KOPT-K1 (cell line): ENCODE measurements around the gene FRMD4B.
A peak's percentile ranks its signal among the peaks of the same experiment; 100 is the strongest.
"Not testable (repeated sequence)": the region's sequence is repeated elsewhere in the genome, so short reads cannot be mapped to it uniquely, and the experiment has no call there.

Experiments
- H3K27ac ChIP-seq: fragments of 200-600 bp; sonication (generic); 2 replicates; pipeline ENCODE4 v1.5.1; 2016; ENCODE audit warnings: antibody characterized with exemption, mild to moderate bottlenecking, low read depth, low read length; ENCODE audit not compliant: poor library complexity, severe bottlenecking
- H3K36me3 ChIP-seq: fragments of 200-600 bp; sonication (generic); 2 replicates; pipeline ENCODE4 v1.5.1; 2017; ENCODE audit warnings: antibody characterized with exemption, mild to moderate bottlenecking, low read length, moderate library complexity; ENCODE audit not compliant: insufficient read depth
- H3K9me3 ChIP-seq: fragments of 200-600 bp; sonication (generic); 2 replicates; pipeline ENCODE4 v1.5.1; 2017; ENCODE audit warnings: antibody characterized with exemption, low read length, mild to moderate bottlenecking; ENCODE audit not compliant: insufficient read depth, poor library complexity, severe bottlenecking

FRMD4B gene

DNA sequence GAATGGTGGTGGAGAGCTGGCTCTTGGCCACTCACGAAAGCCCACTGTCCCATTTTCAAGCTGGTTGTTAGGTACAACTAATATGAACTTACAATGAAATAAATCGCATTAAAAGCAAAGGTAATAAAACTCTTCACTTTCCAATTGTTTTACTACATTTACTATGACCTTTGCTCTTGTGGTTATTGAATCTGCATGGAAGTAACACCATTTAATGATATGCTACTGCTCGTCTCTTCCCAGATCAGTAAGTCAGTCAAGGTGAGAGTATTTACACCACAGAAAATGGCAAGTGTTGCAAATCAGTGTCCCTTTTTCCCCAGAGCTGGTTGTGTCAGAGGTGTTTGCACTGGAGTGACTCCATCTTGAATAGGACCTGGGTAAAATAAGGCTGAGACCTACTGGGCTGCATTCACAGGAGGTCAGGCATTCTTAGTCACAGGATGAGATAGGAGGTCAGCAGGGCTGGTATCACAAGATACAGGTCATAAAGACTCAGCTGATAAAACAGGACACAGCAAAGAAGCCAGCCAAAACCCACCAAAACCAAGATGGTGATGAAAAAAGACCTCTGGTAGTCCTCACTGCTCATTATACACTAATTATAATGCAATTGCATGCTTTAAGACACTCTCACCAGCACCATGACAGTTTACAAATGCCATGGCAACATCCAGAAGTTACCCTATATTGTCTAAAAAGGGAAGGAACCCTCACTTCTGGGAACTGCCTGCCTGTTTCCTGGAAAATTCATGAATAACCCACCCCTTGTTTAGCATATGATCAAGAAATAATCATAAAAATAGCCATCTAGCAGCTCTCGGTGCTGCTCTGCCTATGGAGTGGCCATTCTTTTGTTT, 57.6 kb downstream of the FRMD4B start:
- Histone ChIP-seq H3K9me3 (no peaks in the 10 kb centered on the region), H3K36me3 (no peaks in the 10 kb centered on the region)

DNA sequence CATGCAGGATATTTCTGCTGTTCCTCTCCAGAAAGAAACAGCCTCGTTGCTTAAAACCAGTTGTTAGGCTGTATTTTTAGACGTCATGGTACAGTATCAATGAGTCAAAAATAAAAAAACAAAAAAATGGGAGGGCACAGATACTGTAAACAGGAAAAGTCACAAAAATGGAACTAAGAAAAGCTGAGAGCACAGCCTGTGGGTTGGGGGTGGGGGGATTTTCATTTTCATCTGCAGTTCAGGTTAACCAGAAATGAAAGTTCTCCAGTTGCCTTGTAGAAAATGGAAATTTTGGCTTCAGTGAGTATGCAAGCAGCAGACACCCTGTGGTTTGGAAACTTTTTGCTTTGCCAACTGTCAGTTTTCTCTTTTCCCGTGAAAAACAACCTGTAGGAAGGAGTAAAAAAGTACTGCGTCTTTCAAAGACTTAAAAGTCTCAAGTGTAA, 59.0 kb downstream of the FRMD4B start:
- Histone ChIP-seq H3K36me3 (no peaks in the 10 kb centered on the region), H3K27ac (peak overlapping the region; percentile 73), H3K9me3 (no peaks in the 10 kb centered on the region)

More for the DNA sequence above, 57.6 kb downstream of the FRMD4B start:
- H3K27ac ChIP-seq = peak overlapping the region; percentile 73

DNA sequence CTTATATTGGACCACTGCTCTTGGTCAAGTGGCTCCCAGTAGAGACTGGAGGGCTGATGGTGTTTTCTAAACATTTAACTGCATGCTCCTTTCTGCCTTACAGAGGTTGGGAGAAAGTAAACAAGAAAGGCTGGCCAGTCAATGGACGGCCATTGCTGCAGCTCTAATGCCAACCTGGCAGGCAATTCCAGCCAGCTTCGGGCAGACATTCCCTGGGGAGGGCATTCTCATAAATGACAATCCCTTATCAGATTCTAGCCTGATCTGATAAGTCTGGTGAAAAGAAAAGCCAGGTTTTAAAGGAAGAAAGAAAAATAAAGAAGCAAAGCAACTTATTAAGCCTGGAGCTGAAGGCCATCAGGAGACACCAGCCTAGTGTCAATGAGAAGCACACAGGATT, 60.7 kb downstream of the FRMD4B start:
- Histone ChIP-seq H3K36me3 (no peaks in the 10 kb centered on the region), H3K9me3 (no peaks in the 10 kb centered on the region), H3K27ac (no peak overlapping the region)

GRCh38 chr3:69324362-69325025, 61.4 kb downstream of the FRMD4B start:
- no peak overlapping the region for H3K27ac ChIP-seq
- no peaks in the 10 kb centered on the region for H3K36me3 ChIP-seq
- no peaks in the 10 kb centered on the region for H3K9me3 ChIP-seq

DNA sequence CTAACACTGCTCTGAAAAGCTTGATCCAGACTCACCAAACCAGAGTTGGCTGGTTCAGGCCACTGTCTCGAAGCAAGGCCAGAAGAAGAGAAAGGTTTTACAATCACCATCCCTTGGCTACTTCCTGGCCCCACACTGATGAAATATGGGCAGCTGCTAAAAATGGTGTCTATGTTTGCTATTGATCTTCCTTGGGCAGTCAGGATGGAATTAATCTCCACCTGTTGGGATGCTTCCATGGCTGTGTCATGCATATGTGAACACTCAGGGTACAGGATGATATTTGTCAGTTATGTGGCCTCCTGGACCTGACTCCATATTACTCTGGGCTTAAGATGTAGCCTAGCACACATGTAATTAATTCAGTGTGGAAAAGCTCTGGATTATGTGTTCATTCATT, 61.9 kb downstream of the FRMD4B start:
- H3K27ac ChIP-seq = no peak overlapping the region
- H3K36me3 ChIP-seq = no peaks in the 10 kb centered on the region
- no peaks in the 10 kb centered on the region for H3K9me3 ChIP-seq

DNA sequence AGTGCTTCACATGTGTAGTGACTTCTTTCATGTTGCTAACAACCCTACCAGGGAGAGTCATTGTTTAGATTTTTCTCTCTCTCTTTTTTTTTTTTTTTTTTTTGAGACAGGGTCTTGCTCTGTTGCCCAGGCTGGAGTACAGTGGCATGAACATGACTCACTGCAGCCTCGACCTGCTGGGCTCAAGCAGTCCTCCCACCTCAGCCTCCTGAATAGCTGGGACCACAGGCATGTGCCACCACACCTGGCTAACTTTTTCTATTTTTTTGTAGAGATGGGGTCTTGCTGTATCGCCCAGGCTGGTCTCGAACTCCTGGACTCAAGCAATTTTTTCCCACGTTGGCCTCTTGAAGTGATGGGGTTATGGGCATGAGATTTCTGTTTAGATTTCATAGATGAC, 63.4 kb downstream of the FRMD4B start:
- not testable (repeated sequence) for H3K9me3 ChIP-seq, H3K36me3 ChIP-seq, H3K27ac ChIP-seq

DNA sequence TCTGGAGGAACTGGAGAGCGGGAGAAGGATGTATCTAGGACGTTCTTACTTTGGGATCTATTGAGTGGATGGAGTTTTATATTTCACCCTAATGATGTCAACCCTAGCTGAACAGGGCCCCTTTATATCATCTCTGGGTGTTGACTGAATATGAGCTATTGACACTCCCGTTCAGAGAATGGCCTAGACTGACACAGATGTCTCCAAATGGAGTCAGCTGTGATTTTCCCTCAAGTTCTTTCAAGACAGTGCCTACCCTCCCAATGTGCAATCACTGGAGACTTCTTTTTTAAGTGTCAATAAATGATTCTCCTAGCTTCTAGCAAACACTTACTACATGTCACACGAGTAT, 63.8 kb downstream of the FRMD4B start:
- H3K27ac ChIP-seq = no peak overlapping the region

DNA sequence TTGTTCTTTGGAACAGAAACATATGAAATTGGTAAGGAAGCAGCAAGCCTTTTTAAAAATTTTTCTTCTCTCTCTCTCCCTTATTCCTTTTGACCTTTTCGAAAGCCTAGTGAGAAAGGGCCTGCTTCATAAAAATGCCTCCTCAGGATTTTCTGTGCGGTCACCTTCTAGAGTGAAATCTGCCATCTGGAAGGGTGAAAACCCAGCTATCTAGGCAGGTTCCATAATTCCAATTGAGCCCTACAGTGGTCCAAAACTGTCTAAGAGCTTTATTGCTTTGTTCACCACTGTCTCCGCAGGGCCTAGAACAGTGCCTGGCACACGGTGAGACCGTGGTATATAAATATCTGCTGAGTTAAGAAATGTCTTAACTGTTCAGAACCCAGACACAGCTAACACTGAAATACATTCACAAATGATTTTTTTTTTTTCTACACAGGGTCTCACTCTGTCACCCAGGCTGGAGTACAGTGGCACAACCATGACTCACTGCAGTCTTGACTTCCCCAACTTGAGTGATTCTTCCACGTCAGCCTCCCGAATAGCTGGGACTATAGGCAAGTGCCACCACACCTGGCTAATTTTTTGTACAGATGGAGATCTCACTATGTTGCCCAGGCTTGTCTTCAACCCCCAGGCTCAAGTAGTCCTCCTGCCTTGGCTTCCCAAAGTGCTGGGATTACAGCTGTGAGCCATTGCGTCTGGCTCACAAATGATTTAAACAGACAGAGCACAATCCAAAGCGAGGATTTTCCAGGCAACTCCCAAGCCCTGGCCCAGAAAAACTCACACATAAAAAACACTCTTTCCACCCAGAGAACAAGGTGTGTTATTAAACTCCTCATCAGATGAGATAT, 64.4 kb downstream of the FRMD4B start:
- Histone ChIP-seq H3K9me3 (no peaks in the 10 kb centered on the region), H3K27ac (no peak overlapping the region), H3K36me3 (no peaks in the 10 kb centered on the region)

More for the DNA sequence above, 63.8 kb downstream of the FRMD4B start:
- no peaks in the 10 kb centered on the region for H3K36me3 ChIP-seq
- H3K9me3 ChIP-seq = no peaks in the 10 kb centered on the region

- Histone ChIP-seq H3K36me3 (no peaks in the 10 kb centered on the region), H3K9me3 (no peaks in the 10 kb centered on the region), H3K27ac (no peak overlapping the region)
Observed at GRCh38 chr3:69320871-69321271, 65.0 kb downstream of the FRMD4B start.

DNA sequence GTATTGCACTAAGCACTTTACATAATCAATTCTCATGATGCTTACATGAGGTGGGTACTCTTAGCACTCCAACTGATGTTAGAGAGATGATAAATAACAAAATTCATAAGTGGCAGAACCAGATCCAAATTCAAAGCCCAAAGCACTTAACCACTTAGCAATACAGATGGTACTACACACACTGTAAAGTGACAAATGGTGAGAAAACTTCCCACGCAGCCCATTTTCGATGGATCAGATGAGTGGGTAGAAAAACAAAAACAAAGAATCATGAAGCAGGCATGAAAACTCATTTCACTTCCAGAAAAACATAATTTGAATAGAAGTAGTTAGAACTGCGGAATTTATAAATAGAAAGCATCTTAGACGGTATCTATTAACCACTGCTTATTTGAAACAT, 66.2 kb downstream of the FRMD4B start:
- no peaks in the 10 kb centered on the region for H3K36me3 ChIP-seq
- no peaks in the 10 kb centered on the region for H3K9me3 ChIP-seq
- H3K27ac ChIP-seq = no peak overlapping the region

DNA sequence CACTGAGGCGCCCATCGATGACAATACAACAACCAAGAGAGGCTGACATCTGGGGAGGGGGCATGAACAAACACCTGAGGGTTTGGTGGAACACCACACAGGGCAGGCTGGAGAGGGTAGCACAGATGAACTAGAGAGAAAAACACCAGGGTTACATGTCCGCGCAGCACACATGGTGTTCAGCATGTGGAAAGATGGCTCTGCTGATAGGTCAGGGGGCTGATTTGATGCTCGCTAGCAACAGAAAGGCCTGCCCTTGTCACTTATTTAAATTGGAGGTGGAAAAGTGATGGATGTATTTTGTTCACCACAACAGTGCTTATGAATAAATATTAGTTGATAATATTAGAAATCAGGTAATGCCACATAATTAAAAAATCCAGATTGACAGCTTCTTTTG, 67.5 kb downstream of the FRMD4B start:
- Histone ChIP-seq H3K9me3 (no peaks in the 10 kb centered on the region), H3K36me3 (no peaks in the 10 kb centered on the region), H3K27ac (no peak overlapping the region)

- Histone ChIP-seq H3K9me3 (no peaks in the 10 kb centered on the region), H3K36me3 (no peaks in the 10 kb centered on the region), H3K27ac (no peak overlapping the region)
Observed at GRCh38 chr3:69313251-69313650, 72.6 kb downstream of the FRMD4B start.

GRCh38 chr3:69309814-69310213, 76.1 kb downstream of the FRMD4B start:
- Histone ChIP-seq H3K36me3 (no peaks in the 10 kb centered on the region), H3K9me3 (no peaks in the 10 kb centered on the region), H3K27ac (no peak overlapping the region)

GRCh38 chr3:69306239-69307185, 79.4 kb downstream of the FRMD4B start:
- H3K27ac ChIP-seq = no peak overlapping the region
- H3K9me3 ChIP-seq = no peaks in the 10 kb centered on the region
- no peaks in the 10 kb centered on the region for H3K36me3 ChIP-seq
